GM19240 (cell line): Measurements from ENCODE around the gene ZC3H18.
"Not testable (repeated sequence)": the region's sequence is repeated elsewhere in the genome, so short reads cannot be mapped to it uniquely, and the experiment has no call there.

ENCODE experiments used
- DNase-seq: peaks from one replicate; pipeline ENCODE4 v3.0.0; 2011; ENCODE audit warnings: low spot score; ENCODE audit not compliant: insufficient read length

The ZC3H18 gene

GRCh38 chr16:88651989-88652761 lies 82.0 kb downstream of the ZC3H18 start:
- no peak for DNase-seq

DNA sequence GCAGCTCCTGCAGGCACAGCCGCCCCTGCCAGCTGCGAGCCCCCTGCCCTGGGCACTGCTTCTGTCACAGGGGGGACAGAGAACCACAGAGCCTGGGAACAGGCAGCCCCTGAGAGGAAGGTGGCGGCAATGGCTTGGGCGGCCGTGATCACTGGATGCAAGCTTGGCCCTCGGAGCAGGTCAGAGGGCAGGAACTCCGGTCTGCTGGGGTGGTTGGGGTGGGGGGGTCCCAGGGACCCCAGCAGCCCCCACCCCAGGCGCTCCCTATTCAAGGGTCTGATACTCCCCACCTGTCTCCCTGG lies 82.5 kb downstream of the ZC3H18 start:
- no peak for DNase-seq

- no peak for DNase-seq
Observed at GRCh38 chr16:88653101-88653500, 82.9 kb downstream of the ZC3H18 start.

DNA sequence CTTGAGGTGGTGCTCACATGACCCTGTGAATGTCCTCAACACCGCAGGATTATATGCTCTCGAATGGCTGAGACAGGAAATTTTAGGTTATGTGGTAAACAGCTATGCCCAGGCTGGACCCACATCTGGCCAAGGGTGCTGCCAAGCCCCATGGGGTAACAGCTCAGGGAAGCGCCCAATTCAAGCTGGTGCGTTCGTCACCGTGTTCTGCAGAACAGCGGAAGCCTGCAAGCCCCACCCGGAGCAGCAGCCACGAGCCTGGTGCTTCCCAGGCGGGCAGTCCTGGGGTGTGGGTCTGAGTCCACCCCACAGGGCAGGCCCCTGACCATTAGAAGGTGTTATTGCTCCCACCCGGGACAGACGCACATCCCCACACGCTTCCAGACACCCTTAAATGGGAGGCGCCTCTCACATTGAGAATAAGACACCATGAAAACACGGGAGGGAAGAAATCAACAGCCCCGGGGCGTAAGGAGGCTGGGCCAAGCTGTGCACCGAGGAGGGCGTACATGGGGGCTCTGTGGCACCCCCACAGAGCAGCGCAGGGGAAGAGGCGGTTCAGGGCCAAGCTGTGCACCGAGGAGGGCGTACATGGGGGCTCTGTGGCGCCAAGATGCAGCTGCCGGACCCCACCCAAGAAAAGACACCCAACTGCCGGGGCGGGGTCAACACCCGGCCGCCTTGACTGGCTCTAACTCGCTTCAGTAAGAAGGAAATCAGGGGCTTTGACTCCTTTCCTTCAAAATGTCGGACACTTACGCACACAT lies 83.6 kb downstream of the ZC3H18 start:
- DNase-seq, result no peak

GRCh38 chr16:88654363-88655052 lies 84.3 kb downstream of the ZC3H18 start:
- no peak for DNase-seq

GRCh38 chr16:88655053-88655732 lies 85.0 kb downstream of the ZC3H18 start:
- DNase-seq, result no peak

DNA sequence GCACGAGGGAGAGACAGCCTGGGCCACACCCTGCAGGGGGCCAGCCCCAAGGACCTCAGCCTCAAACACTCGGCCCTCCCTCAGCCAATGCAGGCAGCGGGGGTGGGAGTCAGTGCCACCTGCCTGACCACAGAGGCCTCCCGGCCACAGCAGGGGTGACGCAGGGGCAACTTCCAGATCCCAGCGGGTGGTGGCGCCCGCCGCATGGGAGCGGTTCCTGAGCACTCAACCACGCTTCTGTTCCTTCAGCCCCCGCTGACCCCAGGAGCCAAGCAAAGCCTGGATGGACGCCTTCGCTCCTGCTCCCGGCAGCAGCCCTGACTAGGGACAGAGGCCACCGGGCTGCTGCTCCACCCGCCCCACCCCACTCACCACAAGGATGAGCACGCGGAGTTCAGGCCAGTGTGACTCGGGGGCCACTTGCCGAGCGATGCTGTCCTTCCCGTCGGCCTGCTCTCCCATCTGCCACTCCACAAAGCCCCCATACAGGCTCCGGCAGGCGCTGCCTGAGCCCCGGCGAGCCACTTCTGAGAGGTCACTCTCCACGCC lies 85.6 kb downstream of the ZC3H18 start:
- no peak for DNase-seq

DNA sequence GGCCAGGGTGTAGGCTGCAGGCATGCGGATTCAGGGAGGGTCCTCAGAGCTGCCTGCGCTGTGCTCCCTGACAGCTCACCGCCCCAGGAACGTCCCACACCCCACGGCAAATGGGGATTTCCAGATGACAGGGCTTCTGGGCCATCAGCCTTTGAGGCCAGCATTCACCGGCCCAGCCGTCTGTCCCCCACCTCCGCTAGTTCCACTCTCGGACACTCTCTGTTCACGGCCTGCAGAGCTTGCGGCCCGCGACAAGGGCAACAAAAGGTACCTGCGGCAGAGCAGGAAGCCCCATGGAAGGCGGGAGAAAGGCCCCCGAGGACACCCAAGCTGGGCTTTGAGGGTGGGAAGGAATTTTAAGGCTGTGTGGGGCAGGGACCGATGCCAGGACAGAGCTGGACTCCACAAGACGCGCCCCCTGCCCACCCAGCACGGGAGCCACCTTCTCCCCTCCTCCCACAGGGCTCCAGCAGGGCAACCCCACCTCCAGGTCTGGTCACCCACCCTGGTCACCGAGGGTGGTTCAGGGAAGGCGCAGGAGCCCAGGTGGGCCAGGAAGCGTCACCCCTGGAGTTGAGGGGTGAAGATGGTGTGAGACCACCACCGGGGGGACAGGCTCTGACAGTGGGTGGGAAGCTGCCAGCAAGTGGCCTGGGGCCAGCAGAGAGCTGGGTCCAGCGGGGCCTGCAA lies 86.2 kb downstream of the ZC3H18 start:
- no peak for DNase-seq

GRCh38 chr16:88657371-88657770 lies 87.2 kb downstream of the ZC3H18 start:
- DNase-seq, result no peak

- no peak for DNase-seq
Observed at GRCh38 chr16:88658714-88659113, 88.5 kb downstream of the ZC3H18 start.

- no peak for DNase-seq
Observed at GRCh38 chr16:88659160-88659559, 89.0 kb downstream of the ZC3H18 start.

DNA sequence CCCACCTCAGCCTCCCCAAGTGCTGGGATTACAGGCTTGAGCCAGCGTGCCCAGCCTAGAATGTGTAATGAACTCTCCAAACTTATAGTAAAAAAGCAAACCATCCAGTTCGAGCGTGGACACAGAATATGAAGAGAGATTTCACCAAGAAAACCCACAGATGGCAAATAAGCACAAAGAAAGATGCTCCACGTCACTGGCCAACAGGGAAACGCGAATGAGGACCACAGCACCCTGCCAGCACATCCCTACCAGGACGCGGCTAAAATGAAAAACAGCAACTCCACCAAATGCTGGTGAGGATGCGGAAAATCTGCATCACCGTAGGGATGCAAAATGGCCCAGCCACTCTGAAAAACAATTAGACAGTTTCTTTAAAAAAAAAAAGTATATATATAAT lies 91.3 kb downstream of the ZC3H18 start:
- no peak for DNase-seq

DNA sequence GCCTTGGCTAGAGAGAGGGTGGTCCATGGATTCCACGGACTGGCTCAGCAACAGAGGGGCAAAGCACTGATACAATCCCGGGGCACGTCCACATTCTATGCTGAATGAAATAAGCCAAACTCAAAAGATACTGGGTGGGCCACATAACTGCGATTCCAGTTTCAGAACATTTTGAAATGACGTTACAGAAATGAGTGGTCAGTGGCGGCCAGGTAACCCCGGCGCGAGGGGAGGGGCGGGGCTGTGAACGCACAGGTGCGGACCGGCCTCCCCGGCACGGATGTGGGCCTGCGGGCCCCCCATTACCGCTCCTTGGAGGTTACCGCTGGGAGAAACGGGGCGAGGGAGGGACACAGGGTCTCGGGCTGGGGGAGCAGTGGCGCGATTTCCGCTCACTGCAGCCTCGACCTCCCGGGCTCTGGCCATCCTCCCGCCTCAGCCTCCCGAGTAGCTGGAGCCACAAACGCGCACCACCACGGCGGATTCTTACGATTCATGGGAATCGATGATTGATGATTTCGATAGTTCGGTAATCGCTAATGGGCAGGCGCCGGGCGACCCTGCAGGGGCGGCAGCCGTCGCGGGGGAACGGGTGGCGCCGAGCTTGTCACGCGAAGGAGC lies 92.1 kb downstream of the ZC3H18 start:
- no peak for DNase-seq

DNA sequence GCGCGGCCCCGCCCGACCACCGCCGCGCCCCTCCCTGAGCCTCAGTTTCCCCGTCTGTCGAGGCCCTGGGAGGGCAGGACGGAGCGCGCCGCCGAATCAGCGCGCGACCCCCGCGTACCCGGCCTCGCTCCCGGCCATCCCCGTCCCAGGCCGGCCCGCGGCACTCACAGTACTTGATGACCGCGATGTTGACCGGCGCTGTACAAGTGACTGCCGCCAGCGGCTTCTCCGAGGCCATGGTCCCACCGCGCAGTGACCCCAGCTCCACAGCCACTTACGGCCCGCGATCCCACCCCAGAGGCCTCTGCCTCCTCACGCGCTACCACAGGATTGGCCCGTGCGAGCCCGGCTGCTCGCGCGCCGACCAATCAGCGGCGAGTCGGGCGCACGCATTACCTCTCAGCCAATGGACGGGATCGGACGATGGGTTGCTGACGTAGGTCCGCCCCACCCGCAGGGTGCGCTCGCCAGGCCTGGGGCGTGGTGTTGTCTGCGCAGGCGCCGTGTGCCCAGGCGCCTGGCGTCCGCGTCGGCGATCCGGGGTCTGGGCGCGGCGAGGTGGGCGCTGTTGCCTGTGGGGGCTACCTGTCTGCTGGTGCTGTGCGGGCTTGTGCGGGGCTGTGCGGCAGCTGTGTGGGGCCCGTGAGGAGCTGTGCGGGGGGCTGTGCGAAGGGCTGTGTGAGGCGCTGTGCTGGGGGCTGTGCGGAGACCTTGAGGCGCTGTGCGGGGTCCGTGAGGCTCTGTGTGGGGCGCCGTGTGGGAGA lies 92.8 kb downstream of the ZC3H18 start, which contains the start of gene MVD:
MVD (minus strand) TSS at position 249 of the 764 bp plus-strand sequence; CDS start at position 238, 11 bp downstream.
- DNase-seq, result peak; percentile 99

DNA sequence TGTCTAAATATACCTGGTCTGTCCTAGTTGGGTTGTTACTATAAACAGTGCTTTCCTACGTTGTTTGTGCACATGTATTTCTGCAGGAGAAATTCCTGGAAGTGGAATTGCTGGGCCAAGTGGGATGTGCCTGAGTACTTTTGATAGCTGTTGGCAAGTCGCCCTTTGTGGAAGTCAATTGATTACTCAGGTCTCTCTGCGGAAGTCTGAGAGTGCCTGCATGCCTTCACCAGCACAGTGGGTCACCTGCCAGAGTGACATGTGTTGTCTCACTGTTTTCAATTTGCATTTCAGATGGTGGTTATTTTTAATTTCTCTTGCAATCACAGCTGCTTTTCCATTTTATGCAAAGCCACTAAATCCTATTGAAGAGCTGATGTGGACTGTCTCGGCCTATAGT lies 94.9 kb downstream of the ZC3H18 start:
- DNase-seq, result no peak

DNA sequence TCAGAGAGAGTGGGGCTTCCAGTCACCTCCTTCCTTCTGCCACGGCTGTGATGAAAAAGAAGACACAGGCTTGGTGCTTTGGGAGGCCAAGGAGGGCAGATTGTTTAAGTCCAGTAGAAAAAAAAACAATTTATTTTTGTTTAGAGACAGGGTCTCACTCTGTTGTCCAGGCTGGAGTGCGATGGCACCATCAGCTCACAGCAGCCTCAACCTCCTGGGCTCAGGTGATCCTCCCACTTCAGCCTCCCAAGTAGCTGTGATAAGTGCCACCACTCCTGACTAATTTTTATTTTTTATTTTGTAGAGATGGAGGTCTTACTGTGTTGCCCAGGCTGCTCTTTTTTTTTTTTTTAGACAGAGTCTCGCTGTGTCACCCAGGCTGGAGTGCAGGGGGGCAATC lies 95.4 kb downstream of the ZC3H18 start:
- no peak for DNase-seq

DNA sequence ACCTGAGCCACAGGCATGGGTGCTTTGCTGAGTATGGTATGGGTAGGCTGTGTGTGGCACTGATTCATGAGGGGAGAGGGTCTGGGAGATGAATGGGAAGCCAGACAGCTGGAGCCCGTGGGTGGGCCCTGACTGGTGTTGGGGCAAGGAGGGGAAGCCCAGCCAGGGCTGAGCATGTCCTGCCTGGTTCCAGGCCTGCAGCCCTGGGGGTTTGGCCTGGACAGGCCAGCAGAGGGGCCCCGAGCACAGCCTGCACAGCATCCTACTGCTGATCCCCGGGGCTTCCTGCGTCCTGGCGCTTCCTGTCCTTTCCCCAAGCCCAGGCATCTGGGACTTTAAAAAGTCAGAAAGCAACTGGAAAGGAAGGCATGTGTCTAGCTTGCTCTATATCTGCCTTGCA lies 97.3 kb downstream of the ZC3H18 start:
- DNase-seq, result no peak

- not testable (repeated sequence) for DNase-seq
Observed at GRCh38 chr16:88669493-88669892, 99.3 kb downstream of the ZC3H18 start.

DNA sequence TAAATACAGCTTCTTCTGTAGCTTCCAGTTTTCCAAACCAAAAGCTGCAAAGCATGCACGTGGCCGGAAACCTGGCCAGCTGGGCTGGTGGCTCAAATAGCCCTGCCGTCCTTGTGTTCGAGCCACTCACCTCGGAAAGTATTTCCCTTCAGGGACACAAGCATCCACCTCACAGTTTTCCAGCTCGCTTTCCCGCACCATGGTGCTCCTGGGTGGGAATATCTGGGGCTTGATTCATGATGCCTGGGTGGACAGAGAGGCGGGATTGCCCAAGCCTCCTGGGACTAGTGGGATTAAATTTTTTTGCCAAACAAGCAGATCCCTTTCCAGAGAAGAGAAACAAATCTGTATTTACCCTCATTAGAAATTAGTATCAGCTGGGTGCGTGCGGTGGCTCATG lies 99.8 kb downstream of the ZC3H18 start:
- DNase-seq, result no peak

DNA sequence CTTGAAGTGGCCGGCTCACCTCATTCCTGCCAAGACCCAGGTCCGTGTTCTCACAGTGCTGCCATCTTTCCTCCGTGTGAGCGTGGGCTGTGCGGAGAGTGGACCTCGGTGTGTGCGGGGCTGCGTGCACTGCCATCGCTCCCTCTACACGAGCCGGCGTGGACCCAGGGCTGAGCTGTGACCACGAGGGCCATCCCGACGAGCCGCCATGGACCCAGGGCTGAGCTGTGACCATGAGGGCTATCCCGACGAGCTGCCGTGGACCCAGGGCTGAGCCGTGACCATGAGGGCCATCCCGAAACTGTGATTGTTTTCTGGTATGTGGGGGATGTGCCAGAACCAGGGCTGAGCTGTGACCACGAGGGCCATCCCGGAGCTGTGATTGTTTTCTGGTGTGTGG lies 101.6 kb downstream of the ZC3H18 start:
- DNase-seq, result no peak
